GM12878 (cell line): ENCODE data around the gene ITFG1. TPM values are rescaled to one million over a fixed set of nuclear protein-coding genes. Genes with fewer than 3 reads are reported as not detected.

Source experiments
- ATAC-seq: fragments of 200-7000 bp; cut with Tn5 transposase; 3 replicates; pipeline ENCODE4 v1.9.1; 2020; ENCODE audit warnings: mild to moderate bottlenecking, moderate library complexity
- BruUV-seq: library from RNA; stranded (reverse); fragments of 400-500 nt; replicated peaks from 2 replicates; lab custom pipeline; 2021; lab: Mats Ljungman, UMichigan
- CTCF ChIA-PET: fragments of 300-600 bp; sonication (Branson Sonifier 250); formaldehyde crosslinking; extraction: SDS; loops from one replicate; lab custom pipeline; 2021; ENCODE audit warnings: inconsistent platforms; lab: Yijun Ruan, JAX
- POLR2A ChIA-PET: fragments of 350-600 bp; formaldehyde crosslinking; extraction: SDS; loops from one replicate; lab custom pipeline; 2021; ENCODE audit warnings: inconsistent platforms; lab: Charles Lee
- RAD21 ChIA-PET: fragments of 300-600 bp; sonication (Branson Sonifier 250); formaldehyde crosslinking; loops from one replicate; lab custom pipeline; 2023; ENCODE audit warnings: antibody characterized with exemption; ENCODE audit not compliant: unreplicated experiment; lab: Charles Lee
- SMC1A ChIA-PET: fragments of 300-600 bp; sonication (Branson Sonifier 250); formaldehyde crosslinking; loops from one replicate; lab custom pipeline; 2023; ENCODE audit not compliant: unreplicated experiment, uncharacterized antibody; lab: Charles Lee
- DNase-seq: peaks from one replicate; pipeline ENCODE4 v3.0.0-alpha.2; 2011; ENCODE audit warnings: low read depth, low spot score
- FAIRE-seq: peaks from 3 replicates; lab custom pipeline; 2011; peaks lifted over from hg19 to GRCh38; lab: Jason Lieb, UNC
- H2AFZ ChIP-seq: 2 replicates; pipeline ENCODE4 v1.6.0; 2011; ENCODE audit warnings: low read depth, low read length, control low read depth; ENCODE audit not compliant: control insufficient read depth
- H3K27ac ChIP-seq: 2 replicates; pipeline ENCODE4 v1.5.1; 2011; ENCODE audit warnings: control low read depth; ENCODE audit not compliant: control insufficient read depth, insufficient read depth
- H3K27me3 ChIP-seq, 2 experiments: replicated peaks in 1 of 2; 2 replicates each; pipeline versions ENCODE4 v1.6.0 to v1.6.1; 2011; ENCODE audit warnings: low read length in 1 of 2; ENCODE audit not compliant: control insufficient read depth in 2 of 2, insufficient read depth in 2 of 2
- H3K36me3 ChIP-seq, 2 experiments: 2 replicates each; pipeline ENCODE4 v1.5.1; 2011; ENCODE audit warnings: low read length in 1 of 2; ENCODE audit not compliant: control insufficient read depth in 2 of 2, insufficient read depth in 2 of 2
- H3K4me1 ChIP-seq: 2 replicates; pipeline ENCODE4 v1.6.1; 2011; ENCODE audit warnings: mild to moderate bottlenecking, low read length, moderate library complexity, mixed read lengths; ENCODE audit not compliant: control insufficient read depth, insufficient read depth
- H3K4me2 ChIP-seq: 2 replicates; pipeline ENCODE4 v1.6.0; 2011; ENCODE audit warnings: control low read depth; ENCODE audit not compliant: control insufficient read depth, insufficient read depth
- H3K4me3 ChIP-seq: fragments of 200-600 bp; sonication (generic); 2 replicates; pipeline ENCODE4 v1.5.1; 2016
- H3K79me2 ChIP-seq: 2 replicates; pipeline ENCODE4 v1.6.0; 2011; ENCODE audit warnings: low read length; ENCODE audit not compliant: control insufficient read depth, insufficient read depth
- H3K9ac ChIP-seq: 2 replicates; pipeline ENCODE4 v1.8.0; 2011; ENCODE audit warnings: low read length, control low read depth, mixed read lengths; ENCODE audit not compliant: control insufficient read depth, insufficient read depth
- H3K9me3 ChIP-seq: replicated peaks from 3 replicates; pipeline ENCODE4 v1.5.1; 2011; ENCODE audit warnings: mild to moderate bottlenecking, low read length; ENCODE audit not compliant: control insufficient read depth, insufficient read depth
- H4K20me1 ChIP-seq: 2 replicates; pipeline ENCODE4 v1.6.0; 2011; ENCODE audit not compliant: control insufficient read depth, insufficient read depth
- BCL3 ChIP-seq: IDR thresholded peaks from 2 replicates; pipeline ENCODE4 v1.6.1; 2011; ENCODE audit warnings: borderline replicate concordance, low read depth, mild to moderate bottlenecking, moderate library complexity, low read length; ENCODE audit not compliant: insufficient read depth, poor library complexity, severe bottlenecking
- CHD1 ChIP-seq: IDR thresholded peaks from 2 replicates; pipeline ENCODE4 v1.6.1; 2012; ENCODE audit warnings: low read depth, low read length, improper control_type of control experiment
- FOXM1 ChIP-seq: IDR thresholded peaks from 2 replicates; pipeline ENCODE4 v1.6.1; 2012; ENCODE audit warnings: low read depth, mild to moderate bottlenecking, inconsistent platforms, low read length, moderate library complexity
- GATAD2B ChIP-seq: fragments of 450-650 bp; conservative IDR thresholded peaks from 2 replicates; pipeline ENCODE4 v1.6.1; 2017; ENCODE audit warnings: low read depth, mild to moderate bottlenecking, moderate library complexity
- IRF4 ChIP-seq: IDR thresholded peaks from 2 replicates; pipeline ENCODE4 v1.6.1; 2011; ENCODE audit warnings: low read depth, low read length
- KDM1A ChIP-seq: fragments of 200-600 bp; sonication (generic); IDR thresholded peaks from 2 replicates; pipeline ENCODE4 v1.6.1; 2016; ENCODE audit warnings: borderline replicate concordance
- MEF2A ChIP-seq: IDR thresholded peaks from 2 replicates; pipeline ENCODE4 v1.6.1; 2011; ENCODE audit warnings: low read depth, mild to moderate bottlenecking, low read length, moderate library complexity; ENCODE audit not compliant: insufficient read depth
- NFYA ChIP-seq: IDR thresholded peaks from 2 replicates; pipeline ENCODE4 v1.6.1; 2011; ENCODE audit warnings: low read depth, mild to moderate bottlenecking, low read length, improper control_type of control experiment, borderline replicate concordance
- POU2F2 ChIP-seq: IDR thresholded peaks from 3 replicates; pipeline ENCODE4 v1.6.1; 2011; ENCODE audit warnings: low read depth, mild to moderate bottlenecking, low read length, borderline replicate concordance
- PRDM15 ChIP-seq: fragments of 450-650 bp; formaldehyde crosslinking; IDR thresholded peaks from 2 replicates; pipeline ENCODE4 v1.4.0; 2020; ENCODE audit warnings: mild to moderate bottlenecking, moderate library complexity
- RFX5 ChIP-seq: IDR thresholded peaks from 2 replicates; pipeline ENCODE4 v1.6.1; 2011; ENCODE audit warnings: low read depth, low read length, improper control_type of control experiment
- SUZ12 ChIP-seq: fragments of 200-600 bp; sonication (generic); IDR thresholded peaks from one replicate; pipeline ENCODE4 v1.6.1; 2018; ENCODE audit warnings: antibody characterized with exemption, mild to moderate bottlenecking; ENCODE audit not compliant: unreplicated experiment
- ZBTB33 ChIP-seq: fragments of 450-650 bp; IDR thresholded peaks from 2 replicates; pipeline ENCODE4 v1.6.1; 2017; ENCODE audit warnings: mild to moderate bottlenecking
- ZBTB4 ChIP-seq: fragments of 450-650 bp; formaldehyde crosslinking; IDR thresholded peaks from 2 replicates; pipeline ENCODE4 v1.4.0; 2022; ENCODE audit warnings: mild to moderate bottlenecking, moderate library complexity
- ZNF384 ChIP-seq: IDR thresholded peaks from 2 replicates; pipeline ENCODE4 v1.6.1; 2012; ENCODE audit warnings: low read depth, mild to moderate bottlenecking, low read length, improper control_type of control experiment, borderline replicate concordance
- WGBS: methylation state at CpG from one replicate; pipeline ENCODE4 v1.1.6; 2016; ENCODE audit warnings: low lambda C conversion rate; ENCODE audit not compliant: insufficient replicate concordance, insufficient coverage; ENCODE audit errors: missing lambda C conversion rate; 5-methylcytosine and 5-hydroxymethylcytosine counted together
- in situ Hi-C: fragments of 300-500 bp; cut with MboI; formaldehyde crosslinking; loops from 9 replicates; pipeline ENCODE4 v1.14.3; 2018; ENCODE audit warnings: mixed read lengths
- intact Hi-C: fragments of 100-400 bp; cut with micrococcal nuclease; formaldehyde crosslinking; loops from one replicate; pipeline ENCODE4 v1.14.2; 2022; ENCODE audit not compliant: unreplicated experiment
- polyA plus RNA-seq, 11 experiments: library from polyadenylated mRNA; depleted of rRNA in 4 of 11; unstranded in 6 of 11; stranded (reverse) in 5 of 11; fragments of >200 nt; fragmentation: Nextera tagmentation in 4 of 11; fragmentation: Illumina TruSeq in 1 of 11; extraction: Ambion mirVana in 4 of 11; extraction: Trizol in 1 of 11; gene quantifications; 1 replicate in 1 of 11; 2 replicates in 10 of 11; pipeline versions ENCODE4 v1.2.1 to v1.2.3, GENCODE V29; 2011 to 2016; ENCODE audit warnings: inconsistent platforms in 2 of 11, missing spikeins in 2 of 11, low read depth in 1 of 11
- total RNA-seq, 4 experiments: library from RNA; depleted of rRNA in 3 of 4; stranded (reverse); fragments of >200 nt in 3 of 4; fragmentation: Illumina TruSeq in 1 of 4; extraction: Trizol in 1 of 4; gene quantifications; 2 replicates each; pipeline versions ENCODE4 v1.2.1 to v1.2.3, GENCODE V29; 2013 to 2021

Gene ITFG1
- total and polyA plus RNA-seq, 10 of the 15 experiments (the other 5 are each of a cell fraction or from before 2014, with no cell fraction given), result 9.3 to 56.3 (median 28.6) TPM

- no peak overlapping the region for H3K4me3 ChIP-seq
- intact Hi-C loops (no loop called here), in situ Hi-C loops (no loop called here)
- no peak for ATAC-seq
- no peaks in the 10 kb centered on the region for H3K27me3 ChIP-seq
- H3K79me2 ChIP-seq, result no peaks in the 10 kb centered on the region
- no peak overlapping the region for H3K27ac ChIP-seq
- no peaks in the 10 kb centered on the region for H4K20me1 ChIP-seq
- no peak overlapping the region for H3K4me2 ChIP-seq
- FAIRE-seq, result no peak
- H3K9me3 ChIP-seq, result no peaks in the 10 kb centered on the region
- SMC1A ChIA-PET, result no interaction called here
- POLR2A ChIA-PET, result no interaction called here
- H2AFZ ChIP-seq, result no peak overlapping the region
- H3K4me1 ChIP-seq, result no peaks in the 10 kb centered on the region
- RAD21 ChIA-PET, result no interaction called here
- H3K36me3 ChIP-seq, result no peaks in the 10 kb centered on the region; a peak in 2 of 4 replicates
- no TSS peak for BruUV-seq
- CTCF ChIA-PET, result no interaction called here
- WGBS, result 100% methylated on average over 1 of the region's 1 CpG
- no peak for DNase-seq
- H3K9ac ChIP-seq, result no peak overlapping the region
- TF ChIP-seq KDM1A (no peak), PRDM15 (CRISPR knock-in tag) (no peak), NFYA (no peak), ZBTB33 (no peak), ZNF384 (no peak), ZBTB4 (CRISPR knock-in tag) (no peak), MEF2A (no peak), POU2F2 (no peak), BCL3 (no peak), RFX5 (no peak), IRF4 (no peak), GATAD2B (no peak), CHD1 (no peak), SUZ12 (no peak), FOXM1 (no peak)
Measured at GRCh38 chr16:47413041-47413440, 47.8 kb downstream of the ITFG1 start.
